Fibroblast of mammary gland (primary cell): ENCODE measurements around the gene REPS2.

Experiments
- DNase-seq: peaks from one replicate; pipeline ENCODE4 v3.0.0-alpha.2; 2010; ENCODE audit warnings: low read depth
- H3K4me3 ChIP-seq: 2 replicates; pipeline ENCODE4 v1.5.1; 2011; ENCODE audit warnings: low read depth, mild to moderate bottlenecking, low read length, moderate library complexity; ENCODE audit not compliant: control insufficient read depth
- TF ChIP-seq, protein P1 (sequence below): conservative IDR thresholded peaks from 2 replicates; pipeline ENCODE4 v1.5.1; 2011; ENCODE audit warnings: low read depth, low read length, inconsistent platforms; ENCODE audit not compliant: control insufficient read depth, insufficient read depth

The REPS2 gene

GRCh38 chrX:16997313-16997712 lies 50.9 kb downstream of the REPS2 start:
- no peak overlapping the region for H3K4me3 ChIP-seq
- DNase-seq, result no peak
- TF ChIP-seq, protein P1, sequence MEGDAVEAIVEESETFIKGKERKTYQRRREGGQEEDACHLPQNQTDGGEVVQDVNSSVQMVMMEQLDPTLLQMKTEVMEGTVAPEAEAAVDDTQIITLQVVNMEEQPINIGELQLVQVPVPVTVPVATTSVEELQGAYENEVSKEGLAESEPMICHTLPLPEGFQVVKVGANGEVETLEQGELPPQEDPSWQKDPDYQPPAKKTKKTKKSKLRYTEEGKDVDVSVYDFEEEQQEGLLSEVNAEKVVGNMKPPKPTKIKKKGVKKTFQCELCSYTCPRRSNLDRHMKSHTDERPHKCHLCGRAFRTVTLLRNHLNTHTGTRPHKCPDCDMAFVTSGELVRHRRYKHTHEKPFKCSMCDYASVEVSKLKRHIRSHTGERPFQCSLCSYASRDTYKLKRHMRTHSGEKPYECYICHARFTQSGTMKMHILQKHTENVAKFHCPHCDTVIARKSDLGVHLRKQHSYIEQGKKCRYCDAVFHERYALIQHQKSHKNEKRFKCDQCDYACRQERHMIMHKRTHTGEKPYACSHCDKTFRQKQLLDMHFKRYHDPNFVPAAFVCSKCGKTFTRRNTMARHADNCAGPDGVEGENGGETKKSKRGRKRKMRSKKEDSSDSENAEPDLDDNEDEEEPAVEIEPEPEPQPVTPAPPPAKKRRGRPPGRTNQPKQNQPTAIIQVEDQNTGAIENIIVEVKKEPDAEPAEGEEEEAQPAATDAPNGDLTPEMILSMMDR, result no peak

DNA sequence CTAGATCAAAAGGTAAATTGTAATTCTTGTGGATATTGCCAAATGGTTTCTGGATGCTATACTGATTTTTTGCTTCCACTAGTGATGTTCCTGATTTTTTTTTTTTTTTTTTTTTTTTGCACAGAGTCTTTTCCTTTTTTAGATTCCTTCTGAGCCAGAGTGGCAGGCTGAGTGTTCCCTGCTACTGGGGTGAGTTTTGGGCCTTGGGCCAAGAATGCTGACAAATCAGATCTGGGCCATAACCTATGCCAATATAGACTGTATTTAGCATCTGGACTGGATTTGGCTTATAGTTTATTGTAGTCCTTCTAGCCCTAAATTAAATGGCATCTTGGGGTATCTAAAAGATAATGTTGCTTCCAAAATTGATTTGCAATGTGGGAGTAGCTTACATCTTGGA lies 52.8 kb downstream of the REPS2 start:
- TF ChIP-seq, protein P1, result no peak
- H3K4me3 ChIP-seq, result no peak overlapping the region
- DNase-seq, result peak; percentile 20

GRCh38 chrX:17000751-17001150 lies 54.3 kb downstream of the REPS2 start:
- TF ChIP-seq, protein P1, result no peak
- H3K4me3 ChIP-seq, result no peak overlapping the region
- DNase-seq, result no peak

- no peak overlapping the region for H3K4me3 ChIP-seq
- peak; percentile 42 for DNase-seq
- TF ChIP-seq, protein P1, result no peak
These were observed 59.4 kb downstream of the REPS2 start for GRCh38 chrX:17005712-17006368.

- DNase-seq, result peak; percentile 47
- TF ChIP-seq, protein P1, result peak; percentile 45
- H3K4me3 ChIP-seq, result no peak overlapping the region
These were observed 60.8 kb downstream of the REPS2 start for GRCh38 chrX:17007134-17007768.

DNA sequence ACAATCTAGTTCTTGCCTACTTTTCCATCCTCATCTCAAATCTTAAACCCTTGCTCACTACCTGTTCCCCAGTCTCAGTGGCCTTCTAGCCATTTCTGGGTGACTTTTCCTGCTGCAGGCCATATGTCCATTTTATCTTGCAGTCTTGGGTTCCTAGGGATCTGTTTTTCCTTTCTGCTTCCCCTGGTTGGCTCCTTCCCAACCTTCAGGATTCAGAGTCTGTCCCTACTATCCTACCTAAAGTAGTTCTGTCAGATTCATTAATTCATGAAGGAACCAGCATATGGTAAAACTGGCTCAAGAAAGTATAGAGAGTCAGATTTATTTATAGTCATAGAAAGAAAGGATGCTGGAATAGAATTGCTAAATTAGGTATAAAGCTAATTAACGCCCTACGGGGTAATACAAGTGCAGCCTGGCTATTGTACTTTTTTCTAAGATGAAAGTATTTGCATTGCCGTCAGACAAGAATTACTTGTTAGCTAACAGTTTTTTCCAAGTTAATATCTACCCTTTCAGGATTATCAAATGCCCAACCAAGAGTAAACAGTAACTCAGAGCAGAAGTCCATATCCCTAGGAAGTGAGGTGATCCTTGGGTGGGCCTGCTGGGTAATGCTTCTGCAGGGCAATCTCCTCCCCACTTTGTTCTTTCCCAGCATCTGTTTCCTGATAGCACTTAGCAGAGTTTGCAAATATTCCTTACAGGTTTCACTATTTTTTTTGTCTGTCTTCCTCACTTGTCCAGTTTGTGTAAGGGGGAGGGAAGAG lies 63.6 kb downstream of the REPS2 start:
- TF ChIP-seq, protein P1, result no peak
- no peak for DNase-seq
- no peak overlapping the region for H3K4me3 ChIP-seq
